IMR-90 (cell line): ENCODE measurements around the gene LIPM. TPM values are rescaled to one million over a fixed set of nuclear protein-coding genes. Genes with fewer than 3 reads are reported as not detected.

Source experiments
- ATAC-seq: fragments of 200-7000 bp; cut with Tn5 transposase; 2 replicates; pipeline ENCODE4 v1.9.1; 2020; ENCODE audit warnings: low read depth, mild to moderate bottlenecking, moderate library complexity
- BruUV-seq: library from RNA; stranded (reverse); fragments of 400-500 nt; replicated peaks from 2 replicates; lab custom pipeline; 2021; lab: Mats Ljungman, UMichigan
- CTCF ChIA-PET: fragments of 300-600 bp; formaldehyde crosslinking; extraction: SDS; loops from one replicate; lab custom pipeline; 2021; ENCODE audit warnings: antibody characterized with exemption; lab: Yijun Ruan, JAX
- POLR2A ChIA-PET: fragments of 300-600 bp; sonication (Branson Sonifier 250); formaldehyde crosslinking; loops from one replicate; lab custom pipeline; 2022; ENCODE audit warnings: antibody characterized with exemption; ENCODE audit not compliant: unreplicated experiment; lab: Charles Lee
- DNase-seq: peaks from one replicate; pipeline ENCODE4 v3.0.0; 2013
- H2AFZ ChIP-seq: replicated peaks from 2 replicates; pipeline ENCODE3; 2013; ENCODE audit warnings: low read length, mild to moderate bottlenecking; ENCODE audit not compliant: poor library complexity
- H2AK5ac ChIP-seq: 2 replicates; pipeline ENCODE4 v1.6.1; 2013; ENCODE audit warnings: low read depth, low read length, inconsistent platforms
- H2AK9ac ChIP-seq: replicated peaks from 2 replicates; pipeline ENCODE3; 2013; ENCODE audit warnings: mild to moderate bottlenecking, low read depth, low read length, moderate library complexity; ENCODE audit not compliant: poor library complexity
- H2BK120ac ChIP-seq: 2 replicates; pipeline ENCODE4 v1.6.1; 2013; ENCODE audit warnings: low read depth, low read length, inconsistent platforms
- H2BK15ac ChIP-seq: 3 replicates; pipeline ENCODE4 v1.6.1; 2013; ENCODE audit warnings: low read depth, low read length, inconsistent platforms
- H2BK20ac ChIP-seq: 2 replicates; pipeline ENCODE4 v1.6.1; 2013; ENCODE audit warnings: low read depth, mild to moderate bottlenecking, inconsistent platforms, low read length, moderate library complexity
- H2BK5ac ChIP-seq: 2 replicates; pipeline ENCODE4 v1.6.1; 2013; ENCODE audit warnings: mild to moderate bottlenecking, low read depth, low read length, inconsistent platforms; ENCODE audit not compliant: poor library complexity, severe bottlenecking
- H3K14ac ChIP-seq: replicated peaks from 2 replicates; pipeline ENCODE4 v1.6.1; 2013; ENCODE audit warnings: low read depth, low read length, inconsistent platforms
- H3K18ac ChIP-seq: 2 replicates; pipeline ENCODE4 v1.6.1; 2013; ENCODE audit warnings: low read depth, low read length, control low read depth
- H3K23ac ChIP-seq: 2 replicates; pipeline ENCODE4 v1.6.1; 2013; ENCODE audit warnings: low read depth, low read length, inconsistent platforms
- H3K27ac ChIP-seq: 2 replicates; pipeline ENCODE4 v1.5.1; 2013; ENCODE audit warnings: mild to moderate bottlenecking, control low read depth, low read length; ENCODE audit not compliant: insufficient read depth
- H3K27me3 ChIP-seq: 2 replicates; pipeline ENCODE4 v1.6.1; 2013; ENCODE audit warnings: low read length; ENCODE audit not compliant: control insufficient read depth, insufficient read depth
- H3K36me3 ChIP-seq: 2 replicates; pipeline ENCODE4 v1.6.1; 2013; ENCODE audit warnings: low read length, mixed read lengths; ENCODE audit not compliant: control insufficient read depth, insufficient read depth
- H3K4ac ChIP-seq: 2 replicates; pipeline ENCODE4 v1.6.1; 2013; ENCODE audit warnings: low read depth, low read length, inconsistent platforms
- H3K4me1 ChIP-seq: 2 replicates; pipeline ENCODE4 v1.6.1; 2013; ENCODE audit warnings: low read length, mixed read lengths; ENCODE audit not compliant: control insufficient read depth, insufficient read depth
- H3K4me2 ChIP-seq: 2 replicates; pipeline ENCODE4 v1.6.1; 2013; ENCODE audit warnings: low read depth, mild to moderate bottlenecking, control low read depth, low read length, moderate library complexity
- H3K4me3 ChIP-seq: 2 replicates; pipeline ENCODE4 v1.5.1; 2013; ENCODE audit warnings: low read depth, mild to moderate bottlenecking, control low read depth, low read length, moderate library complexity; ENCODE audit not compliant: insufficient read depth
- H3K56ac ChIP-seq: 2 replicates; pipeline ENCODE4 v1.6.1; 2013; ENCODE audit warnings: low read length, inconsistent platforms; ENCODE audit not compliant: insufficient read depth; ENCODE audit errors: extremely low read depth
- H3K79me1 ChIP-seq, 2 experiments: 2 replicates each; pipeline ENCODE4 v1.6.1; 2013; ENCODE audit warnings: low read length in 2 of 2, inconsistent platforms in 1 of 2, low read depth in 1 of 2
- H3K9ac ChIP-seq: 2 replicates; pipeline ENCODE4 v1.6.1; 2013; ENCODE audit warnings: low read depth, low read length, control low read depth
- H3K9me1 ChIP-seq: 2 replicates; pipeline ENCODE4 v1.6.1; 2013; ENCODE audit warnings: low read length, inconsistent platforms; ENCODE audit not compliant: insufficient read depth
- H3K9me3 ChIP-seq: 2 replicates; pipeline ENCODE4 v1.6.1; 2013; ENCODE audit warnings: low read length; ENCODE audit not compliant: control insufficient read depth, insufficient read depth
- H4K20me1 ChIP-seq: 2 replicates; pipeline ENCODE4 v1.6.1; 2013; ENCODE audit warnings: low read length, inconsistent platforms; ENCODE audit not compliant: insufficient read depth
- H4K5ac ChIP-seq: 2 replicates; pipeline ENCODE4 v1.6.1; 2013; ENCODE audit warnings: mild to moderate bottlenecking, low read depth, low read length, control low read depth
- H4K8ac ChIP-seq, 2 experiments: 2 replicates each; pipeline ENCODE4 v1.6.1; 2013; ENCODE audit warnings: low read depth in 2 of 2, low read length in 2 of 2, control low read depth in 1 of 2, inconsistent platforms in 1 of 2
- H4K91ac ChIP-seq: 2 replicates; pipeline ENCODE4 v1.6.1; 2013; ENCODE audit warnings: low read depth, low read length, inconsistent platforms; ENCODE audit not compliant: insufficient read depth
- BHLHE40 ChIP-seq: fragments of 150-350 bp; IDR thresholded peaks from 2 replicates; pipeline ENCODE4 v1.6.1; 2016; ENCODE audit warnings: mild to moderate bottlenecking, low read depth, low read length
- CEBPB ChIP-seq: IDR thresholded peaks from 2 replicates; pipeline ENCODE4 v1.6.1; 2012; ENCODE audit warnings: low read depth, low read length, improper control_type of control experiment
- ELK1 ChIP-seq: fragments of 150-350 bp; IDR thresholded peaks from 2 replicates; pipeline ENCODE4 v1.6.1; 2016; ENCODE audit warnings: low read depth, mild to moderate bottlenecking, low read length, moderate library complexity, borderline replicate concordance
- FOS ChIP-seq: fragments of 150-350 bp; IDR thresholded peaks from 2 replicates; pipeline ENCODE4 v1.6.1; 2016; ENCODE audit warnings: low read depth, low read length
- MAZ ChIP-seq: IDR thresholded peaks from 2 replicates; pipeline ENCODE4 v1.6.1; 2012; ENCODE audit warnings: low read depth, mild to moderate bottlenecking, low read length, improper control_type of control experiment, moderate library complexity, borderline replicate concordance
- RAD21 ChIP-seq: IDR thresholded peaks from 2 replicates; pipeline ENCODE4 v1.6.1; 2012; ENCODE audit warnings: low read length, improper control_type of control experiment
- WGBS, 2 experiments: methylation state at CpG; one replicate each; pipeline versions ENCODE4 v1.1.5 to v1.1.7; 2013; ENCODE audit warnings: missing lambda C conversion rate in 2 of 2; ENCODE audit not compliant: insufficient read length in 1 of 2; ENCODE audit errors: extremely low coverage in 2 of 2; 5-methylcytosine and 5-hydroxymethylcytosine counted together
- dilution Hi-C: fragments of 300-500 bp; cut with HindIII; formaldehyde crosslinking; loops from one replicate; pipeline ENCODE4 v1.14.3; 2018; ENCODE audit warnings: low sequenced_read_pairs; ENCODE audit not compliant: unreplicated experiment
- in situ Hi-C: fragments of 300-500 bp; cut with MboI; formaldehyde crosslinking; loops from 3 replicates; pipeline ENCODE4 v1.14.3; 2019; ENCODE audit warnings: low sequenced_read_pairs, inconsistent platforms, mixed read lengths
- intact Hi-C: fragments of 100-400 bp; cut with micrococcal nuclease; formaldehyde crosslinking; loops from 2 replicates; pipeline ENCODE4 v1.10.0; 2022
- polyA plus RNA-seq, 3 experiments: library from polyadenylated mRNA; depleted of rRNA; stranded (reverse); fragments of >200 nt; gene quantifications; 2 replicates each; pipeline ENCODE4 v1.2.3, GENCODE V29; 2012; ENCODE audit warnings: low replicate concordance in 1 of 3
- total RNA-seq: library from RNA; depleted of rRNA; stranded (reverse); fragments of >200 nt; gene quantifications from 2 replicates; pipeline ENCODE4 v1.2.3, GENCODE V29; 2012
- TF ChIP-seq, protein P1 (sequence below): fragments of 150-350 bp; IDR thresholded peaks from 2 replicates; pipeline ENCODE4 v1.6.1; 2017; ENCODE audit warnings: mild to moderate bottlenecking, antibody characterized with exemption, low read length, low read depth

LIPM gene
- total and polyA plus RNA-seq, 2 of the 4 experiments (the other 2 are of a cell fraction), result not detected

GRCh38 chr10:88786032-88786770, 16.3 kb upstream of the LIPM start:
- Histone ChIP-seq H4K5ac (no peak overlapping the region), H3K4me2 (no peak overlapping the region), H3K4ac (no peak overlapping the region), H3K18ac (no peak overlapping the region), H4K91ac (no peak overlapping the region), H3K56ac (no peak overlapping the region), H2AFZ (no peak overlapping the region), H2BK15ac (no peak overlapping the region), H3K14ac (no peak overlapping the region), H3K79me1 (no peaks in the 10 kb centered on the region), H3K27me3 (peaks cover 1% of the 10 kb centered on the region; the same call in 1 of the 2 replicates), H3K9me3 (no peaks in the 10 kb centered on the region), H2BK20ac (no peak overlapping the region), H3K9ac (no peak overlapping the region), H3K4me3 (no peak overlapping the region), H3K36me3 (no peaks in the 10 kb centered on the region), H3K9me1 (no peaks in the 10 kb centered on the region), H4K8ac (no peak overlapping the region), H3K23ac (no peak overlapping the region), H2AK9ac (no peak overlapping the region), H3K4me1 (no peaks in the 10 kb centered on the region), H2BK120ac (no peak overlapping the region), H3K27ac (no peak overlapping the region), H2AK5ac (no peak overlapping the region), H2BK5ac (no peak overlapping the region), H4K20me1 (no peaks in the 10 kb centered on the region)
- dilution Hi-C loops, result no loop called here
- CTCF ChIA-PET, result no interaction called here
- in situ Hi-C loops, result no loop called here
- TF ChIP-seq BHLHE40 (no peak), CEBPB (no peak), RAD21 (no peak), ELK1 (no peak), FOS (no peak), MAZ (no peak)
- TF ChIP-seq, protein P1, sequence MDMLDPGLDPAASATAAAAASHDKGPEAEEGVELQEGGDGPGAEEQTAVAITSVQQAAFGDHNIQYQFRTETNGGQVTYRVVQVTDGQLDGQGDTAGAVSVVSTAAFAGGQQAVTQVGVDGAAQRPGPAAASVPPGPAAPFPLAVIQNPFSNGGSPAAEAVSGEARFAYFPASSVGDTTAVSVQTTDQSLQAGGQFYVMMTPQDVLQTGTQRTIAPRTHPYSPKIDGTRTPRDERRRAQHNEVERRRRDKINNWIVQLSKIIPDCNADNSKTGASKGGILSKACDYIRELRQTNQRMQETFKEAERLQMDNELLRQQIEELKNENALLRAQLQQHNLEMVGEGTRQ, result no peak
- no TSS peak for BruUV-seq
- DNase-seq (no peak), ATAC-seq (no peak)
- WGBS, 2 experiments, result 87% methylated on average over 3 of the region's 10 CpGs; no CpG with 5 or more reads in 1 of the 2 experiments
- POLR2A ChIA-PET, result no interaction called here
- intact Hi-C loops, result no loop called here
